Renal cortex interstitium (tissue), 3 donors: ENCODE results near the gene SETD6. TPM values are rescaled to one million over a fixed set of nuclear protein-coding genes. Genes with fewer than 3 reads are reported as not detected.

Experiments
- polyA plus RNA-seq, 3 donors: library from polyadenylated mRNA; unstranded; fragments of 120-200 nt; gene quantifications; one replicate each; pipeline ENCODE4 v1.2.1, GENCODE V29; 2013; ENCODE audit not compliant: insufficient read length in 3 of 3

SETD6 gene
- polyA plus RNA-seq, 3 donors, result 29.4 to 42.8 (median 31.4) TPM

Other genes starting within 250 kb of the SETD6 start
- gene PRSS54, start 220.5 kb upstream of the SETD6 start, polyA plus RNA-seq, result not detected
- 10 to 100 TPM in 2 of 3 donors, 1 to 10 TPM in 1; 9.8 to 12.6 (median 12.4) TPM for gene GINS3, start 123.0 kb upstream of the SETD6 start, polyA plus RNA-seq
- 10 to 100 TPM in 1 of 3 donors, 1 to 10 TPM in 2; 7.9 to 10.1 (median 8.5) TPM for gene NDRG4, start 15.4 kb upstream of the SETD6 start, polyA plus RNA-seq
- 100 to 1,000 TPM; 187 to 204 (median 194) TPM for gene CNOT1, start 114.3 kb downstream of the SETD6 start, polyA plus RNA-seq
- gene SLC38A7, start 169.3 kb downstream of the SETD6 start, polyA plus RNA-seq, result 10 to 100 TPM; 13.0 to 20.2 (median 15.3) TPM
- gene GOT2, start 218.8 kb downstream of the SETD6 start, polyA plus RNA-seq, result 100 to 1,000 TPM in 1 of 3 donors, 10 to 100 TPM in 2; 85.7 to 103 (median 95.5) TPM